Calu3 (cell line): ENCODE results near the gene RAB4B. TPM values are rescaled to one million over a fixed set of nuclear protein-coding genes. Genes with fewer than 3 reads are reported as not detected.
"Not testable (repeated sequence)": the region's sequence is repeated elsewhere in the genome, so short reads cannot be mapped to it uniquely, and the experiment has no call there.

Experiments
- BruUV-seq: library from RNA; stranded (reverse); fragments of 400-500 nt; replicated peaks from 2 replicates; lab custom pipeline; 2021; lab: Mats Ljungman, UMichigan
- CTCF ChIA-PET: fragments of 300-600 bp; sonication (Branson Sonifier 250); formaldehyde crosslinking; loops from one replicate; lab custom pipeline; 2022; ENCODE audit warnings: antibody characterized with exemption; lab: Charles Lee
- DNase-seq: peaks from one replicate; pipeline ENCODE4 v3.0.0; 2022
- H3K27ac Mint-ChIP-seq: one replicate; pipeline ENCODE4 v1.8.0; 2022; ENCODE audit warnings: mixed read lengths; ENCODE audit not compliant: unreplicated experiment
- H3K27me3 Mint-ChIP-seq: one replicate; pipeline ENCODE4 v1.8.0; 2022; ENCODE audit warnings: mixed read lengths; ENCODE audit not compliant: unreplicated experiment
- H3K36me3 Mint-ChIP-seq: one replicate; pipeline ENCODE4 v1.8.0; 2022; ENCODE audit warnings: mild to moderate bottlenecking, moderate library complexity, mixed read lengths; ENCODE audit not compliant: insufficient read depth, unreplicated experiment
- H3K4me1 Mint-ChIP-seq: one replicate; pipeline ENCODE4 v1.8.0; 2022; ENCODE audit warnings: mild to moderate bottlenecking, low read depth, mixed read lengths; ENCODE audit not compliant: unreplicated experiment
- H3K4me3 Mint-ChIP-seq: one replicate; pipeline ENCODE4 v1.8.0; 2022; ENCODE audit warnings: mild to moderate bottlenecking, low read depth, moderate library complexity, mixed read lengths; ENCODE audit not compliant: unreplicated experiment
- H3K9me3 Mint-ChIP-seq: one replicate; pipeline ENCODE4 v1.8.0; 2022; ENCODE audit warnings: low read depth, mixed read lengths; ENCODE audit not compliant: unreplicated experiment
- CTCF ChIP-seq: fragments of 200-600 bp; IDR thresholded peaks from one replicate; pipeline ENCODE4 v1.8.0; 2022; ENCODE audit warnings: antibody characterized with exemption; ENCODE audit not compliant: unreplicated experiment
- intact Hi-C: fragments of 100-400 bp; cut with micrococcal nuclease; formaldehyde crosslinking; loops from one replicate; pipeline ENCODE4 v1.10.0; 2022; ENCODE audit not compliant: unreplicated experiment
- total RNA-seq: library from RNA; stranded (reverse); gene quantifications from 2 replicates; pipeline ENCODE4 v1.2.3, GENCODE V29; 2022

Gene RAB4B
- total RNA-seq, 1 experiment from 2014 or later = 22.7 TPM

GRCh38 chr19:40811478-40812341 is 33.7 kb downstream of the RAB4B start:
- no TSS peak for BruUV-seq
- Mint-ChIP-seq H3K27me3 (peaks cover 36% of the 10 kb centered on the region), H3K9me3 (no peaks in the 10 kb centered on the region), H3K4me1 (peaks cover 35% of the 10 kb centered on the region), H3K36me3 (peaks cover 66% of the 10 kb centered on the region), H3K27ac (peak overlapping the region; percentile 68), H3K4me3 (peak overlapping the region; percentile 73)
- intact Hi-C loops = no loop called here
- CTCF ChIA-PET = no interaction called here
- TF ChIP-seq CTCF = no peak
- DNase-seq = no peak

DNA sequence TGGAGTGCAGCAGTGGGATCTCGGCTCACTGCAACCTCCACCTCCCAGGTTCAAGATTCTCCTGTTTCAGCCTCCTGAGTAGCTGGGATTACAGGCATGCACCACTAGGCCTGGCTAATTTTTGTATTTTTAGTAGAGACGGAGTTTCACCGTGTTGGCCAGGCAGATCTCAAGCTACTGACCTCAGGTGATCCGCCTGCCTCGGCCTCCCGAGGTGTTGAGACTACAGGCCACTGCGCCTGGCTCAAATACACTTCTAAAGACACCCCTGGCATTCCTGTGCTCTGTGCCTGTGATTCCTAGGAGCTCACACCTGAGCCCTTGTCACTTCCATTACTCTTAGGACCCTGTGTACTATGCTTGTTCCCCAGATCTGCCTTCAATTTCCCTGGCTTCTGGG is 34.5 kb downstream of the RAB4B start:
- CTCF ChIA-PET, BruUV-seq: not testable (repeated sequence)
- H3K27me3 Mint-ChIP-seq = peaks cover 36% of the 10 kb centered on the region

GRCh38 chr19:40813182-40813581 is 35.1 kb downstream of the RAB4B start:
- BruUV-seq = no TSS peak
- DNase-seq = no peak
- peak overlapping the region; percentile 6 for H3K4me3 Mint-ChIP-seq
- peaks cover 63% of the 10 kb centered on the region for H3K36me3 Mint-ChIP-seq
- CTCF ChIA-PET = interaction anchor here (0.5 kb wide), 1 partner anchor 160 kb away, joined by 3 read pairs; no protein-coding TSS in a partner anchor
- H3K27ac Mint-ChIP-seq = peak overlapping the region; percentile 68
- no peak for TF ChIP-seq CTCF
- no peaks in the 10 kb centered on the region for H3K9me3 Mint-ChIP-seq
- peaks cover 28% of the 10 kb centered on the region for H3K4me1 Mint-ChIP-seq
- H3K27me3 Mint-ChIP-seq = peaks cover 36% of the 10 kb centered on the region
- intact Hi-C loops = no loop called here

More for the DNA sequence above, 34.5 kb downstream of the RAB4B start:
- peaks cover 65% of the 10 kb centered on the region for H3K36me3 Mint-ChIP-seq
- DNase-seq, H3K4me3 Mint-ChIP-seq, H3K9me3 Mint-ChIP-seq, intact Hi-C loops: not testable (repeated sequence)
- peak overlapping the region; percentile 68 for H3K27ac Mint-ChIP-seq
- peaks cover 28% of the 10 kb centered on the region for H3K4me1 Mint-ChIP-seq

- Mint-ChIP-seq H3K9me3 (no peaks in the 10 kb centered on the region), H3K4me3 (no peak overlapping the region), H3K27ac (no peak overlapping the region), H3K36me3 (peaks cover 53% of the 10 kb centered on the region), H3K4me1 (peaks cover 39% of the 10 kb centered on the region), H3K27me3 (peaks cover 36% of the 10 kb centered on the region)
- CTCF ChIA-PET = interaction anchor here (0.6 kb wide), 1 partner anchor 152 kb away, joined by 3 read pairs; no protein-coding TSS in a partner anchor
- no peak for DNase-seq
- BruUV-seq = no TSS peak
- intact Hi-C loops = no loop called here
- no peak for TF ChIP-seq CTCF
These were observed 37.2 kb downstream of the RAB4B start for GRCh38 chr19:40815223-40815622.
